ENCODE measurements around the gene PVALB. TPM values are rescaled to one million over a fixed set of nuclear protein-coding genes. Genes with fewer than 3 reads are reported as not detected.
A peak's percentile ranks its signal among the peaks of the same experiment; 100 is the strongest.

Gene PVALB
- total and polyA plus RNA-seq, 9 of the 15 experiments (the other 6 are each of a cell fraction or from before 2014, with no cell fraction given): not detected

DNA sequence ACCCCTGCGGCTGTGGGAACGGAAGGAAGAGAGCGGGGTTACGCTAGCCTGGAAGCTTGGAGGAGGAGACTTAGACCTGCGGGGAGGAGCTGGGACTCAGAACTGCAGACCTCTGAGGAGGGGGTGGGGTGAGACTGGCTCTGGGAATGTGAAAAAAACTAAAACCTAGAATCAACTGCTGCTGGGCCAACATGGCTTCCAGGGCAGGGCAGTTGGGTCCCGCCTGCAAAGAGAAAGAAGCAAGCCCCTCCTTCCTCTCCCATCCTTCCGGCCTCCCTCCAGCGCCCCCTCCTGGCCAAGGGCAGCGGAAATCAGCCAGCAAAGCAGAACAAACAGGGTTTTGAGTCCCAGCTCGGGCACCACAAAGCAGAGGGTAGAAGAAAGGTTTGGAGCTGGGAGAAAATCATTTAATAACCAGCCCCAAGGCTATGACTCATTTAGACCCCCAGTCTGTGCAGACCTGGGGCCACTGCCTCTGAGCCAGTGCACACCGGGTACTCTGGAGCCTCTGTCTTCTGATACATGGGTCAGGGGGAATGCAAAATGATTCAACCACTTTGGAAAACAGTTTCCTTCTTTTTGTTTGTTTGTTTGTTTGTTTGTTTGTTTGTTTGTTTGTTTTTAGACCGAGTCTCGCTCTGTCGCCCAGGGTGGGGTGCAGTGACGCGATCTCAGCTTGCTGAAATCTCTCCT is 36.7 kb upstream of the PVALB start (continued):
- TF ChIP-seq COPS2 (conservative IDR thresholded peaks at IDR 0.05) (no peak), ZNF407 (IDR thresholded peaks at IDR 0.05; ENCODE audit: low read depth) (no peak), REST (IDR thresholded peaks at IDR 0.05; ENCODE audit: borderline replicate concordance) (peak; percentile 18; the same call in 1 of the 2 replicates), REST (CRISPR knock-in tag; IDR thresholded peaks at IDR 0.05; ENCODE audit: low read depth) (no peak), PREB (CRISPR knock-in tag; IDR thresholded peaks at IDR 0.05) (no peak), ZBTB7A (IDR thresholded peaks at IDR 0.05; ENCODE audit: borderline replicate concordance, control insufficient read depth, low read depth, low read length) (0 out of 2 replicates have a peak, but pooled peaks have one; percentile 21), CXXC5 (CRISPR knock-in tag; IDR thresholded peaks at IDR 0.05) (peak; percentile 19; the same call in 1 of the 2 replicates)

All from K562 (cell line).